Thoracic aorta (tissue), 2 donors: Measurements from ENCODE around the gene MORC4. TPM values are rescaled to one million over a fixed set of nuclear protein-coding genes. Genes with fewer than 3 reads are reported as not detected.
A peak's percentile ranks its signal among the peaks of the same experiment; 100 is the strongest.

Experiments used
- ATAC-seq: fragments of 150-250 bp; one replicate; pipeline ENCODE4 v1.8.0; 2017; ENCODE audit warnings: low read depth; ENCODE audit not compliant: insufficient number of reproducible peaks, low FRiP score
- DNase-seq: peaks from one replicate; pipeline ENCODE4 v3.0.0-alpha.2; 2020; ENCODE audit warnings: low spot score
- H3K27ac ChIP-seq, 2 donors: fragments of 200-600 bp; sonication (generic); 1 replicate in 1 of 2; 2 replicates in 1 of 2; pipeline ENCODE4 v1.5.1; 2016; ENCODE audit warnings: mild to moderate bottlenecking in 2 of 2, moderate library complexity in 2 of 2
- H3K27me3 ChIP-seq: fragments of 200-600 bp; sonication (generic); replicated peaks from 2 replicates; pipeline ENCODE4 v1.6.0; 2016; ENCODE audit warnings: mild to moderate bottlenecking; ENCODE audit not compliant: insufficient read depth
- H3K36me3 ChIP-seq: fragments of 200-600 bp; sonication (generic); one replicate; pipeline ENCODE4 v1.5.1; 2016
- H3K4me1 ChIP-seq, 2 donors: fragments of 200-600 bp; sonication (generic); 1 replicate in 1 of 2; 2 replicates in 1 of 2; pipeline versions ENCODE4 v1.5.1 to v1.6.0; 2016; ENCODE audit warnings: low read depth in 2 of 2, mild to moderate bottlenecking in 1 of 2; ENCODE audit not compliant: control insufficient read depth in 1 of 2
- H3K4me3 ChIP-seq: fragments of 200-600 bp; sonication (generic); 2 replicates; pipeline ENCODE4 v1.5.1; 2016; ENCODE audit warnings: mild to moderate bottlenecking
- H3K9me3 ChIP-seq: fragments of 200-600 bp; sonication (generic); 2 replicates; pipeline ENCODE4 v1.5.1; 2016
- total RNA-seq, 2 donors: library from RNA; depleted of rRNA; stranded (reverse); fragments of >200 nt; gene quantifications; one replicate each; pipeline versions ENCODE4 v1.1.0 to v1.2.3, GENCODE V29; 2016
- TF ChIP-seq, protein P1 (sequence below): fragments of 200-600 bp; sonication (generic); IDR thresholded peaks from one replicate; pipeline ENCODE4 v1.5.1; 2019; ENCODE audit warnings: antibody characterized with exemption

Gene MORC4
- total RNA-seq, 2 donors from 2014 or later, result 10.4 to 28.4 TPM

DNA sequence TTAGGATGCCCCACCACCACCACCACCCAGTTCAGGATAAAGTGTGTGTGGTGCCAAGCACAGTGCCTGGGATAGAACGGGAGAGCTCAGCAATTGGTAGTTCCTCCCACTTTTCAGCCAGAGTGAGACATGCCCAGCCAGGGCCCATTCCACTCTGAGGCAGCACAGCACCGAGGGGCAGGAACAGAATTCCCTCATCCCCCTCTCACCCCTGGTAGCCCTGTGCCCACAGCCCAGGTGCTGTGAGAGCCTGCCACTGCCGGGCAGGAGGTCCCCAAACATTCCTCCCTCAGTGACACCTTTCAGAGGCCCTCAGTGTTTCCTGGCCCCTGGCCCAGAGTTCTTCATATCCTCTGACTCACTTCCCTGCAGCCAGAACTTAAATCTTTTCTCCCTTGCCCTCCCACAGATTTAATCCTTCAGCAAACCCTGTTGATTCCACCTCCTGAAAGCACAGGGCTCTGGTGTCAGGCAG is 105.0 kb downstream of the MORC4 start:
- H3K9me3 ChIP-seq, result no peaks in the 10 kb centered on the region
- TF ChIP-seq, protein P1, sequence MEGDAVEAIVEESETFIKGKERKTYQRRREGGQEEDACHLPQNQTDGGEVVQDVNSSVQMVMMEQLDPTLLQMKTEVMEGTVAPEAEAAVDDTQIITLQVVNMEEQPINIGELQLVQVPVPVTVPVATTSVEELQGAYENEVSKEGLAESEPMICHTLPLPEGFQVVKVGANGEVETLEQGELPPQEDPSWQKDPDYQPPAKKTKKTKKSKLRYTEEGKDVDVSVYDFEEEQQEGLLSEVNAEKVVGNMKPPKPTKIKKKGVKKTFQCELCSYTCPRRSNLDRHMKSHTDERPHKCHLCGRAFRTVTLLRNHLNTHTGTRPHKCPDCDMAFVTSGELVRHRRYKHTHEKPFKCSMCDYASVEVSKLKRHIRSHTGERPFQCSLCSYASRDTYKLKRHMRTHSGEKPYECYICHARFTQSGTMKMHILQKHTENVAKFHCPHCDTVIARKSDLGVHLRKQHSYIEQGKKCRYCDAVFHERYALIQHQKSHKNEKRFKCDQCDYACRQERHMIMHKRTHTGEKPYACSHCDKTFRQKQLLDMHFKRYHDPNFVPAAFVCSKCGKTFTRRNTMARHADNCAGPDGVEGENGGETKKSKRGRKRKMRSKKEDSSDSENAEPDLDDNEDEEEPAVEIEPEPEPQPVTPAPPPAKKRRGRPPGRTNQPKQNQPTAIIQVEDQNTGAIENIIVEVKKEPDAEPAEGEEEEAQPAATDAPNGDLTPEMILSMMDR, result no peak
- H3K27ac ChIP-seq, result no peak overlapping the region
- ATAC-seq (no peak), DNase-seq (no peak)
- H3K4me3 ChIP-seq, result no peak overlapping the region
- H3K4me1 ChIP-seq, result no peaks in the 10 kb centered on the region
- H3K27me3 ChIP-seq, result no peaks in the 10 kb centered on the region
- H3K36me3 ChIP-seq, result no peaks in the 10 kb centered on the region

DNA sequence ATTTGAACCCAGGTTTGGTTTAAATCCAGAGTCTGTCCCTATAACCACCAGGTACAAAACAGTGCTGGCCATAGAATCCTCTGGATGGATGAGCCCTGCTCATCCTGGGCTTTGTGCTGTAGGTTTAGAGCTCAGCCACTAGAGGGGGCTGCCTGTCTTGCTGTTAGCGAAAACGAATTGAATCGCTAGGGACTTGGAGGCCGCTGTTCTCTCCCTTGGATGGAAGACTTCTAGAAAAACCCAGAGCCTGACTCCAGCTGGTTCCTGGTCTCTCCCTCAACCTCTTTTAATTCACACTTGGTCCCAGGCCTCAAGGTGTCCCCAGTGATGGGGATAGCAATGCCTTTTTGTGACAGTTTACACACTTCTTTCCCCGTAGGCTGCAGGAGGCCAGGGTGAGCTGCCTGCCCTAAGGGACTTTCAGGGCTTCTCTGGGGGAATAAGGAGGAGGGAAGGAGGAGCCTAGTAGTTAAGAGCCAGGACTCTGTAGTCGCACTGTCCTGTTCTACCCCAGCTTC is 105.6 kb downstream of the MORC4 start:
- no peaks in the 10 kb centered on the region for H3K27me3 ChIP-seq
- DNase-seq, result no peak
- H3K4me1 ChIP-seq, result no peaks in the 10 kb centered on the region
- no peaks in the 10 kb centered on the region for H3K9me3 ChIP-seq
- ATAC-seq, result peak; percentile 28
- H3K36me3 ChIP-seq, result no peaks in the 10 kb centered on the region
- H3K27ac ChIP-seq, result no peak overlapping the region
- no peak overlapping the region for H3K4me3 ChIP-seq
- TF ChIP-seq, protein P1, result peak; percentile 56

DNA sequence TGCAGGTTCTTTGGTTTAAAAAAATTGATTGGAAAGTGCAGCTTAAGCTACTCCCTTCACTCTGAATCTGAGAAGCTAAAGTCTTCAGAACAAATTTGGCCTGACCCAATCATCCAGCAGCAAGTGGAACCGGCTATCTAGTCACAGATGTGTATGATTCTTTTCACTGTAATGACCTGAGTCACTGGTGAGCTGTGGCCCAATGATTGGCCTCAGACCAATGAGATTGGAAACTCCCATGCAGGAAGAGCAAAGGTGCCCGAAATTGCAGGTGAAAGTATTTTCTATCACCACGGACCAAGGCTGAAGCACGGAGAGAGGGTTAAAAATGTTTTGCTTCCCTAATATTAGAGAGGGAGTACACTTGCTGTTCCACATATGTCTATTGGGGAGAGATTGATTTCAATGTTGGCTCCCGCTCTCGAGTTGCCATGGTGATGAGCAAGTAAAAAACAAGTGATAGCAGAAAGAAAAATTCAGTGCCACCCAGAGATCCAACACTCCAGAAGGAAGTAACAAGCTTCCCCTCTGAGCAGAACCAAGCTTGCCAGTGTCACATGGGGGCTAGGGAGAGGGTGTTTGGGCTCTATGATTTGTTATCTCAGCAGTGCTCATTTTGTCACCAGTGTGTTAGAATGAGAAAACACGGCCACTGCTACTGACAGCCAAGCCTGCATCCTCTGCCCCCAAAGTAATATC is 108.1 kb downstream of the MORC4 start:
- H3K27me3 ChIP-seq, result no peaks in the 10 kb centered on the region
- TF ChIP-seq, protein P1, result no peak
- no peak for ATAC-seq

More for the DNA sequence above, 108.1 kb downstream of the MORC4 start:
- Histone ChIP-seq H3K36me3 (no peaks in the 10 kb centered on the region), H3K4me1 (no peaks in the 10 kb centered on the region), H3K27ac (no peak overlapping the region), H3K9me3 (no peaks in the 10 kb centered on the region), H3K4me3 (no peak overlapping the region)
- DNase-seq, result no peak

Other genes with a start within 250 kb of the MORC4 start
- 10 to 100 TPM in 1 of 2 donors, 1 to 10 TPM in 1; 7.9 to 16.9 TPM for gene TBC1D8B, start 197.5 kb downstream of the MORC4 start, total RNA-seq
- not detected for gene RIPPLY1, start 96.9 kb downstream of the MORC4 start, total RNA-seq
- gene CLDN2, start 79.8 kb downstream of the MORC4 start, total RNA-seq, result not detected
- 10 to 100 TPM; 17.2 to 19.4 TPM for gene RBM41, start 118.6 kb upstream of the MORC4 start, total RNA-seq
- gene NUP62CL, start 206.2 kb upstream of the MORC4 start, total RNA-seq, result not detected
- not detected for gene DNAAF6, start 206.4 kb upstream of the MORC4 start, total RNA-seq